PC-9 (cell line): Measurements from ENCODE around the gene ENTR1.

Source experiments
- EZH2 ChIP-seq: fragments of 200-600 bp; sonication (generic); IDR thresholded peaks from 2 replicates; pipeline ENCODE4 v1.8.0; 2017; ENCODE audit warnings: antibody characterized with exemption, low read depth
- TF ChIP-seq, protein P1 (sequence below): fragments of 200-600 bp; sonication (generic); conservative IDR thresholded peaks from 2 replicates; pipeline ENCODE4 v1.6.1; 2017; ENCODE audit warnings: mixed run types, antibody characterized with exemption, mild to moderate bottlenecking, moderate library complexity

DNA sequence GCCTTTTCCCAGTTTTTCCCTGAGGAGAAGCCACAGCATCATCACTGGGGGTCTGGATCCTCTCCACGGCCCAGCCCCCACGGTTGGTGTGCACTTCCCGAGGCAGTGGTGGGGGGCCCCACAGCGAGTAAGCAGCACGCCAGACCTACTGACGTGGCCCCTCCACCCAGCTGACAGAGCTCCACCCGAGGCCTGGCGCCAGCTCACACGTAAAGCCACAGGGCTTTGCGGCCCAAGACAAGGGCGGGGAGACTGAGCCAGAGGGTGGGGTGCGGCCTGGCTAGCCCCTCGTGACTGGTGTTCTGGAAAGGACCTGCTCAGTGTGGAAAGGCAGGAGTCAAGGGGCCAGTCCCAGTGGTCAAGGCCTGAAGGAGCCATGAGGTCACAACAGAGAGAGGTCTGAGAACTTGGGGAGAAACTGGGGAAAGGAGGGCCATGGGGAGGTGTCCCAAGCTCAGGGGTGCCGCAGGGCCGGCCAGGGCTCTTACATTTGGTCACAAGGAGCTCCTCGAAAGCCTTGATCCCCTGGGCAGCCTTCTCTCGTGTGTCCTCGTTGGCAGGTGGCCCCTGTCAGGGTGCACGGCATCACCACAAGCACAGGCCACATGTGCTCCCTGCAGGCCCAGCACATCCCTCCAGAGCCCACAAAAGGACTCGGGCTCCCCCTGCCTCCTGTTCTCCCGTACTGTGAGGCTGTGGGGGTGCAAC, 15.9 kb downstream of the ENTR1 start:
- TF ChIP-seq, protein P1, sequence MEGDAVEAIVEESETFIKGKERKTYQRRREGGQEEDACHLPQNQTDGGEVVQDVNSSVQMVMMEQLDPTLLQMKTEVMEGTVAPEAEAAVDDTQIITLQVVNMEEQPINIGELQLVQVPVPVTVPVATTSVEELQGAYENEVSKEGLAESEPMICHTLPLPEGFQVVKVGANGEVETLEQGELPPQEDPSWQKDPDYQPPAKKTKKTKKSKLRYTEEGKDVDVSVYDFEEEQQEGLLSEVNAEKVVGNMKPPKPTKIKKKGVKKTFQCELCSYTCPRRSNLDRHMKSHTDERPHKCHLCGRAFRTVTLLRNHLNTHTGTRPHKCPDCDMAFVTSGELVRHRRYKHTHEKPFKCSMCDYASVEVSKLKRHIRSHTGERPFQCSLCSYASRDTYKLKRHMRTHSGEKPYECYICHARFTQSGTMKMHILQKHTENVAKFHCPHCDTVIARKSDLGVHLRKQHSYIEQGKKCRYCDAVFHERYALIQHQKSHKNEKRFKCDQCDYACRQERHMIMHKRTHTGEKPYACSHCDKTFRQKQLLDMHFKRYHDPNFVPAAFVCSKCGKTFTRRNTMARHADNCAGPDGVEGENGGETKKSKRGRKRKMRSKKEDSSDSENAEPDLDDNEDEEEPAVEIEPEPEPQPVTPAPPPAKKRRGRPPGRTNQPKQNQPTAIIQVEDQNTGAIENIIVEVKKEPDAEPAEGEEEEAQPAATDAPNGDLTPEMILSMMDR: no peak
- TF ChIP-seq EZH2: no peak
